ENCODE measurements around the gene EEIG2. TPM values are rescaled to one million over a fixed set of nuclear protein-coding genes. Genes with fewer than 3 reads are reported as not detected.
"Not testable (repeated sequence)": the region's sequence is repeated elsewhere in the genome, so short reads cannot be mapped to it uniquely, and the experiment has no call there.

Gene EEIG2
- total RNA-seq, 4 donors from 2014 or later = 1.3 to 55.4 (median 13.1) TPM

- intact Hi-C loops (cut with DNase I; ENCODE audit: low total_unique reads) = no loop called here
- no peaks in the 10 kb centered on the region for H3K27me3 ChIP-seq
- H3K27ac ChIP-seq = no peak overlapping the region
- no peaks in the 10 kb centered on the region for H3K36me3 ChIP-seq
- H3K4me3 ChIP-seq = no peak overlapping the region
- H3K9me3 ChIP-seq = no peaks in the 10 kb centered on the region
- H3K4me1 ChIP-seq = no peaks in the 10 kb centered on the region
- TF ChIP-seq POLR2A (IDR thresholded peaks at IDR 0.05) (no peak), CTCF (IDR thresholded peaks at IDR 0.05) (no peak)
- no peak for DNase-seq
Observed at GRCh38 chr1:108537976-108538375, 21.9 kb upstream of the EEIG2 start.

- no peaks in the 10 kb centered on the region for H3K9me3 ChIP-seq
- TF ChIP-seq POLR2A (IDR thresholded peaks at IDR 0.05) (no peak), CTCF (IDR thresholded peaks at IDR 0.05) (no peak)
- H3K36me3 ChIP-seq = no peaks in the 10 kb centered on the region
- no peak overlapping the region for H3K27ac ChIP-seq
- intact Hi-C loops (cut with DNase I; ENCODE audit: low total_unique reads) = no loop called here
- H3K27me3 ChIP-seq = no peaks in the 10 kb centered on the region
- no peak overlapping the region for H3K4me3 ChIP-seq
- DNase-seq = no peak
- H3K4me1 ChIP-seq = no peaks in the 10 kb centered on the region
Observed at GRCh38 chr1:108540977-108541376, 18.9 kb upstream of the EEIG2 start.

GRCh38 chr1:108541861-108542260 is 18.0 kb upstream of the EEIG2 start:
- TF ChIP-seq CTCF (IDR thresholded peaks at IDR 0.05) (no peak), POLR2A (IDR thresholded peaks at IDR 0.05) (no peak)
- Histone ChIP-seq H3K36me3 (no peaks in the 10 kb centered on the region), H3K9me3 (no peaks in the 10 kb centered on the region), H3K27ac (no peak overlapping the region), H3K27me3 (no peaks in the 10 kb centered on the region), H3K4me3 (no peak overlapping the region), H3K4me1 (no peaks in the 10 kb centered on the region)
- intact Hi-C loops (cut with DNase I; ENCODE audit: low total_unique reads) = no loop called here
- DNase-seq = no peak

- H3K4me1 ChIP-seq; H3K36me3 ChIP-seq; intact Hi-C loops (cut with DNase I; ENCODE audit: low total_unique reads); H3K9me3 ChIP-seq; DNase-seq; H3K4me3 ChIP-seq; H3K27me3 ChIP-seq; H3K27ac ChIP-seq: not testable (repeated sequence)
Observed at GRCh38 chr1:108547493-108547892, 12.4 kb upstream of the EEIG2 start.

- H3K27ac ChIP-seq = no peak overlapping the region
- DNase-seq = no peak
- no peaks in the 10 kb centered on the region for H3K4me1 ChIP-seq
Observed at GRCh38 chr1:108551137-108551862, 8.6 kb upstream of the EEIG2 start.

More at GRCh38 chr1:108551137-108551862, 8.6 kb upstream of the EEIG2 start:
- TF ChIP-seq POLR2A (IDR thresholded peaks at IDR 0.05) = no peak
- no peak for TF ChIP-seq CTCF (IDR thresholded peaks at IDR 0.05)
- intact Hi-C loops (cut with DNase I; ENCODE audit: low total_unique reads) = no loop called here
- no peaks in the 10 kb centered on the region for H3K9me3 ChIP-seq
- no peaks in the 10 kb centered on the region for H3K36me3 ChIP-seq
- H3K27me3 ChIP-seq = no peaks in the 10 kb centered on the region
- no peak overlapping the region for H3K4me3 ChIP-seq

Measured in uterus (tissue), 4 donors.